DND-41 (cell line): Measurements from ENCODE around the gene YRDC.

Experiments used
- EZH2 ChIP-seq: IDR thresholded peaks from 3 replicates; pipeline ENCODE4 v1.6.1; 2012; ENCODE audit warnings: borderline replicate concordance, low read depth, mild to moderate bottlenecking, moderate library complexity, low read length, inconsistent platforms; ENCODE audit not compliant: severe bottlenecking
- TF ChIP-seq, protein P1 (sequence below): IDR thresholded peaks from 2 replicates; pipeline ENCODE4 v1.5.1; 2012; ENCODE audit warnings: borderline replicate concordance, low read length, moderate library complexity, mild to moderate bottlenecking; ENCODE audit not compliant: poor library complexity, severe bottlenecking; ENCODE audit errors: extremely low read depth

DNA sequence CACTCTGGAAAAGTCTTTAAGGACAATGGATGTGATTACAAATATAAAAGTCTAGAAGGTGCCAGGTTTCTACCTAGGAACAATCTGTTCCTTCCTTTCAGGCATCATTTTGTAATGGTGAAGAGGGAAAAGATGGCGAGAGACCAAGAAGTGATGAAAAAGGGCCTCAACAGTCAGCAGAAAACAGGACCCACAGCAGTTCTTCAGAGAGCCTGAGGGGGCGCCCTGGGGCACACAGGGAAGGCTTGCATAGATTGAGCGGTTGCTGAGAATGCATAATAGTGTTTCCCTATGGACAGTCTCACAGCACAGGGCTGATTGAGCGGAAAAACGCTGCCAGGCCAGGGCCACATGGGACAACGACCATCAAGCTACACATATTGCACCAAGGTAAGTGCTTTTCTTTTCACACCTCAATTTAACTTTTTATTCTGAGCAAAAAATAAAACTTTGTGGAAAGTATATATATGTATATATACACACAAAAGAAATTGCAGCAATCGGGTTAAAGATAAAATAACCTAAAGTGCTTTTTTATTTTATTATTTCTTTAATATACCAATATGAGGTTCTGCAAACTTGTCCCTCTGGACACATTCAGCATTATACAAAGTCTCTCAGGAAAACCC is 3.1 kb upstream of the YRDC start:
- TF ChIP-seq, protein P1, sequence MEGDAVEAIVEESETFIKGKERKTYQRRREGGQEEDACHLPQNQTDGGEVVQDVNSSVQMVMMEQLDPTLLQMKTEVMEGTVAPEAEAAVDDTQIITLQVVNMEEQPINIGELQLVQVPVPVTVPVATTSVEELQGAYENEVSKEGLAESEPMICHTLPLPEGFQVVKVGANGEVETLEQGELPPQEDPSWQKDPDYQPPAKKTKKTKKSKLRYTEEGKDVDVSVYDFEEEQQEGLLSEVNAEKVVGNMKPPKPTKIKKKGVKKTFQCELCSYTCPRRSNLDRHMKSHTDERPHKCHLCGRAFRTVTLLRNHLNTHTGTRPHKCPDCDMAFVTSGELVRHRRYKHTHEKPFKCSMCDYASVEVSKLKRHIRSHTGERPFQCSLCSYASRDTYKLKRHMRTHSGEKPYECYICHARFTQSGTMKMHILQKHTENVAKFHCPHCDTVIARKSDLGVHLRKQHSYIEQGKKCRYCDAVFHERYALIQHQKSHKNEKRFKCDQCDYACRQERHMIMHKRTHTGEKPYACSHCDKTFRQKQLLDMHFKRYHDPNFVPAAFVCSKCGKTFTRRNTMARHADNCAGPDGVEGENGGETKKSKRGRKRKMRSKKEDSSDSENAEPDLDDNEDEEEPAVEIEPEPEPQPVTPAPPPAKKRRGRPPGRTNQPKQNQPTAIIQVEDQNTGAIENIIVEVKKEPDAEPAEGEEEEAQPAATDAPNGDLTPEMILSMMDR = peak; percentile 86
- TF ChIP-seq EZH2 = no peak
